ENCODE results near the gene CDK5RAP3.

The CDK5RAP3 gene

GRCh38 chr17:47964856-47965255 is 6.1 kb upstream of the CDK5RAP3 start:
- H3K4me1 ChIP-seq = no peaks in the 10 kb centered on the region
- no peak overlapping the region for H3K4me2 ChIP-seq (ENCODE audit: low read length)
- no peaks in the 10 kb centered on the region for H3K36me3 ChIP-seq (ENCODE audit: control insufficient read depth, insufficient read depth, low read length)
- no peaks in the 10 kb centered on the region for H3K79me2 ChIP-seq
- no peak overlapping the region for H3K9ac ChIP-seq
- H2AFZ ChIP-seq = no peak overlapping the region
- no peak for TF ChIP-seq CTCF (IDR thresholded peaks at IDR 0.05)
- no peaks in the 10 kb centered on the region for H3K27me3 ChIP-seq (ENCODE audit: control insufficient read depth, insufficient read depth, low read length)
- H3K9me3 ChIP-seq (ENCODE audit: control insufficient read depth, low read length) = no peaks in the 10 kb centered on the region
- no peak overlapping the region for H3K4me3 ChIP-seq (ENCODE audit: low read depth, low read length)
- H3K27ac ChIP-seq = no peak overlapping the region

GRCh38 chr17:47966079-47966519 is 4.8 kb upstream of the CDK5RAP3 start:
- no peaks in the 10 kb centered on the region for H3K9me3 ChIP-seq (ENCODE audit: control insufficient read depth, low read length)
- no peak overlapping the region for H2AFZ ChIP-seq
- H3K4me1 ChIP-seq = peaks cover 4% of the 10 kb centered on the region
- no peak overlapping the region for H3K4me3 ChIP-seq (ENCODE audit: low read depth, low read length)
- no peak overlapping the region for H3K27ac ChIP-seq
- H3K9ac ChIP-seq = no peak overlapping the region
- no peak overlapping the region for H3K4me2 ChIP-seq (ENCODE audit: low read length)
- no peak for TF ChIP-seq CTCF (IDR thresholded peaks at IDR 0.05)
- H3K36me3 ChIP-seq (ENCODE audit: control insufficient read depth, insufficient read depth, low read length) = no peaks in the 10 kb centered on the region
- H3K79me2 ChIP-seq = no peaks in the 10 kb centered on the region
- H3K27me3 ChIP-seq (ENCODE audit: control insufficient read depth, insufficient read depth, low read length) = no peaks in the 10 kb centered on the region

GRCh38 chr17:47967607-47968252 is 3.2 kb upstream of the CDK5RAP3 start:
- no peaks in the 10 kb centered on the region for H3K27me3 ChIP-seq (ENCODE audit: control insufficient read depth, insufficient read depth, low read length)
- H3K4me2 ChIP-seq (ENCODE audit: low read length) = no peak overlapping the region
- H3K79me2 ChIP-seq = no peaks in the 10 kb centered on the region
- no peak overlapping the region for H2AFZ ChIP-seq
- TF ChIP-seq CTCF (IDR thresholded peaks at IDR 0.05) = no peak
- no peak overlapping the region for H3K4me3 ChIP-seq (ENCODE audit: low read depth, low read length)
- no peaks in the 10 kb centered on the region for H3K36me3 ChIP-seq (ENCODE audit: control insufficient read depth, insufficient read depth, low read length)
- no peak overlapping the region for H3K9ac ChIP-seq
- H3K4me1 ChIP-seq = peaks cover 4% of the 10 kb centered on the region
- no peak overlapping the region for H3K27ac ChIP-seq
- no peaks in the 10 kb centered on the region for H3K9me3 ChIP-seq (ENCODE audit: control insufficient read depth, low read length)

- H3K4me1 ChIP-seq = peaks cover 4% of the 10 kb centered on the region
- H3K79me2 ChIP-seq = no peaks in the 10 kb centered on the region
- TF ChIP-seq CTCF (IDR thresholded peaks at IDR 0.05) = no peak
- no peak overlapping the region for H3K4me3 ChIP-seq (ENCODE audit: low read depth, low read length)
- no peak overlapping the region for H3K27ac ChIP-seq
- H3K27me3 ChIP-seq (ENCODE audit: control insufficient read depth, insufficient read depth, low read length) = no peaks in the 10 kb centered on the region
- H2AFZ ChIP-seq = no peak overlapping the region
- no peaks in the 10 kb centered on the region for H3K9me3 ChIP-seq (ENCODE audit: control insufficient read depth, low read length)
- H3K9ac ChIP-seq = no peak overlapping the region
- H3K36me3 ChIP-seq (ENCODE audit: control insufficient read depth, insufficient read depth, low read length) = no peaks in the 10 kb centered on the region
- no peak overlapping the region for H3K4me2 ChIP-seq (ENCODE audit: low read length)
Measured at GRCh38 chr17:47968836-47969235, 2.1 kb upstream of the CDK5RAP3 start.
